HG03108 (cell line): Measurements from ENCODE around the gene C12orf57.
A peak's percentile ranks its signal among the peaks of the same experiment; 100 is the strongest.

Experiments
- ATAC-seq: cut with Tn5 transposase; IDR thresholded peaks from one replicate; pipeline ENCODE4 v1.9.1; 2021; ENCODE audit warnings: moderate library complexity; ENCODE audit not compliant: unreplicated experiment

The C12orf57 gene

DNA sequence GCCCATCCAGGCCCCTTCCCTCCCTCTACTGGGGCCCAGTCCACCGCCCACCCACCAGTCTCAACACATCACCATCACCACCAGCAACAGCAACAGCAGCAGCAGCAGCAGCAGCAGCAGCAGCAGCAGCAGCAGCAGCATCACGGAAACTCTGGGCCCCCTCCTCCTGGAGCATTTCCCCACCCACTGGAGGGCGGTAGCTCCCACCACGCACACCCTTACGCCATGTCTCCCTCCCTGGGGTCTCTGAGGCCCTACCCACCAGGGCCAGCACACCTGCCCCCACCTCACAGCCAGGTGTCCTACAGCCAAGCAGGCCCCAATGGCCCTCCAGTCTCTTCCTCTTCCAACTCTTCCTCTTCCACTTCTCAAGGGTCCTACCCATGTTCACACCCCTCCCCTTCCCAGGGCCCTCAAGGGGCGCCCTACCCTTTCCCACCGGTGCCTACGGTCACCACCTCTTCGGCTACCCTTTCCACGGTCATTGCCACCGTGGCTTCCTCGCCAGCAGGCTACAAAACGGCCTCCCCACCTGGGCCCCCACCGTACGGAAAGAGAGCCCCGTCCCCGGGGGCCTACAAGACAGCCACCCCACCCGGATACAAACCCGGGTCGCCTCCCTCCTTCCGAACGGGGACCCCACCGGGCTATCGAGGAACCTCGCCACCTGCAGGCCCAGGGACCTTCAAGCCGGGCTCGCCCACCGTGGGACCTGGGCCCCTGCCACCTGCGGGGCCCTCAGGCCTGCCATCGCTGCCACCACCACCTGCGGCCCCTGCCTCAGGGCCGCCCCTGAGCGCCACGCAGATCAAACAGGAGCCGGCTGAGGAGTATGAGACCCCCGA lies 7.0 kb upstream of the C12orf57 start:
- peak; percentile 7 for ATAC-seq

DNA sequence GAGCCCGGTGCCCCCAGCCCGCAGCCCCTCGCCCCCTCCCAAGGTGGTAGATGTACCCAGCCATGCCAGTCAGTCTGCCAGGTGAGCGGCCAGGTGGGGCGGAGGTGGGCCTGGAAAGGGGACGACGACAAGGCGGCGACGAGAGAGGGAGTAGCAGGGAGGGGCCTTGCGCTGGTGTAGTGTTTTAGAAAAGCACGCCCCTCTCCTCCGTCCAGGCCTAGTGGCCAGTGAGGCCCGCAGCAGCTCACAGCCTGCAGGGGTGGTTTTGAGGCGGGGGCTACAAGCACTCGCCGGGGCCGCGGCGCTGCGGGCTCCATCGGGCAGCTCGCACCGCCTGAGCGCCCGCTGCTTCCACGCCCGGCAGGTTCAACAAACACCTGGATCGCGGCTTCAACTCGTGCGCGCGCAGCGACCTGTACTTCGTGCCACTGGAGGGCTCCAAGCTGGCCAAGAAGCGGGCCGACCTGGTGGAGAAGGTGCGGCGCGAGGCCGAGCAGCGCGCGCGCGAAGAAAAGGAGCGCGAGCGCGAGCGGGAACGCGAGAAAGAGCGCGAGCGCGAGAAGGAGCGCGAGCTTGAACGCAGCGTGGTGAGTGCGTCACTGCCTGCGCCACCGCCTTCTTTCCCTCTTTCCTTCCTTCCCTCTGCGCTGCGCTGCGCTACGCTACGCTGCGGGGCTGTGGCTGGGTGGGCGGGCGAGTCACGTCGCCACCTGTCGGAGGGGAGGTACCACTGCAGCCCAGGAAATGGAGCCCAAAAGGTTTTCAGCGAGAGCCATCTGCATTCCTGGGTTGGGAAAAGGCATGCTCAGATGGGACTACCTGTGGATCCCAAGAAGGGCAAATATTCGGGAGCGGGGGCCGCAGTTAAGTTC lies 6.1 kb upstream of the C12orf57 start:
- ATAC-seq, result peak; percentile 90

DNA sequence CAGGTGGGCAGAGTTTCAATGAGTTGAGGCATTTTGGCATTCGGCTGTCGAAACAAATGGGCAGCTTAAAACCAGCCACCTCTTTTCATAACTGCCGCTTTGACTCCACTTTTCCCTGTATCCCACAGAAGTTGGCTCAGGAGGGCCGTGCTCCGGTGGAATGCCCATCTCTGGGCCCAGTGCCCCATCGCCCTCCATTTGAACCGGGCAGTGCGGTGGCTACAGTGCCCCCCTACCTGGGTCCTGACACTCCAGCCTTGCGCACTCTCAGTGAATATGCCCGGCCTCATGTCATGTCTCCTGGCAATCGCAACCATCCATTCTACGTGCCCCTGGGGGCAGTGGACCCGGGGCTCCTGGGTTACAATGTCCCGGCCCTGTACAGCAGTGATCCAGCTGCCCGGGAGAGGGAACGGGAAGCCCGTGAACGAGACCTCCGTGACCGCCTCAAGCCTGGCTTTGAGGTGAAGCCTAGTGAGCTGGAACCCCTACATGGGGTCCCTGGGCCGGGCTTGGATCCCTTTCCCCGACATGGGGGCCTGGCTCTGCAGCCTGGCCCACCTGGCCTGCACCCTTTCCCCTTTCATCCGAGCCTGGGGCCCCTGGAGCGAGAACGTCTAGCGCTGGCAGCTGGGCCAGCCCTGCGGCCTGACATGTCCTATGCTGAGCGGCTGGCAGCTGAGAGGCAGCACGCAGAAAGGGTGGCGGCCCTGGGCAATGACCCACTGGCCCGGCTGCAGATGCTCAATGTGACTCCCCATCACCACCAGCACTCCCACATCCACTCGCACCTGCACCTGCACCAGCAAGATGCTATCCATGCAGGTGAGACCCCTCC lies 5.2 kb upstream of the C12orf57 start:
- no peak for ATAC-seq

DNA sequence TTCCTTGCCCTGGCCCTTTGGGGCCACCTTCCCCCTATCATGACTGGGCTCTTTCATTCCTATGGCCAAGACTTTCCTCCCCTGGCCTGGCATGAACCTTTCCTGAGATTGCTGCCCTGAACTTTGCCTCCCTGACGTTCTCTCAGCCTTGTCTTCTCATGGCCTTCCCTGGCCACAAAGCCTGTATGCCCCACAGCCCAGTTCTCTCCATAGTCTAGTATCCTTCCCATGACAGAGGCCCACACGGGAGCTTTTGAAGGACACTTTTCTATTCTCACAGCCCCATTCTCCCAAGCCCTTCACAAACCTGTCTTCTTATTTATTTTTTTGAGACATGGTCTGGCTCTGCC lies 4.7 kb upstream of the C12orf57 start:
- no peak for ATAC-seq

DNA sequence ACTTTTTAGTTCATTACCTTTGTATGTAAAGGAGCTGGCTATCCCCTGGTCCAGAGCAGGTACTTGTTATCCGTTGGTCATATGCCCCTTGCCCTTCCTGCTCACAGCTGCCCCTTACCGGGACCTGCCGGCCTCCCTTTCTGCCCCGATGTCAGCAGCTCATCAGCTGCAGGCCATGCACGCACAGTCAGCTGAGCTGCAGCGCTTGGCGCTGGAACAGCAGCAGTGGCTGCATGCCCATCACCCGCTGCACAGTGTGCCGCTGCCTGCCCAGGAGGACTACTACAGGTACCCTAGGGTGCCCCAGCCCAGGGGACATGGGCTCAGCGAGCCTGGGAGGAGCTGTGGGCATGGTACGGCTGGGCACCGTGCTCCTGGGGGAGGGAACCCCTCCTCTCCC lies 2.6 kb upstream of the C12orf57 start:
- ATAC-seq, result no peak

DNA sequence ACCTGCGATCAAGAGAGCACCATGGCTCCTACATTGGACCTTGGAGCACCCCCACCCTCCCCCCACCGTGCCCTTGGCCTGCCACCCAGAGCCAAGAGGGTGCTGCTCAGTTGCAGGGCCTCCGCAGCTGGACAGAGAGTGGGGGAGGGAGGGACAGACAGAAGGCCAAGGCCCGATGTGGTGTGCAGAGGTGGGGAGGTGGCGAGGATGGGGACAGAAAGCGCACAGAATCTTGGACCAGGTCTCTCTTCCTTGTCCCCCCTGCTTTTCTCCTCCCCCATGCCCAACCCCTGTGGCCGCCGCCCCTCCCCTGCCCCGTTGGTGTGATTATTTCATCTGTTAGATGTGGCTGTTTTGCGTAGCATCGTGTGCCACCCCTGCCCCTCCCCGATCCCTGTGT lies 2.0 kb upstream of the C12orf57 start:
- no peak for ATAC-seq

DNA sequence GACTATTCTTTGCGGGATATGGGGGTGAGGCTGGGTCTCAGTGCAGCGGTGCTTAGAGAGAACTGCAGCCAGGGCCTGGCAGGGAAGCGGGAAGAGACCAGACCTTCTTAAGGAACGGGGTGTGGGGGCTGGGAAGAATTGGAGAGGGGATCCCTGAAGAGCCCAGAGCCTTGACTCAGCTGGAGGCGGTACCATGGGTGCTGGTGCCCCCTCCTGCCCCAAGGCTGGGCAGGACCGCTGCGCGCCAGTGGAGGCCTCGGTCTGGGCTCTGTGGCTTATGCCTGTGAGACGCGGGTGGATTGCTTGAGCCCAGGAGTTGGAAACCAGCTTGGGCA lies 1.5 kb upstream of the C12orf57 start:
- ATAC-seq, result no peak

DNA sequence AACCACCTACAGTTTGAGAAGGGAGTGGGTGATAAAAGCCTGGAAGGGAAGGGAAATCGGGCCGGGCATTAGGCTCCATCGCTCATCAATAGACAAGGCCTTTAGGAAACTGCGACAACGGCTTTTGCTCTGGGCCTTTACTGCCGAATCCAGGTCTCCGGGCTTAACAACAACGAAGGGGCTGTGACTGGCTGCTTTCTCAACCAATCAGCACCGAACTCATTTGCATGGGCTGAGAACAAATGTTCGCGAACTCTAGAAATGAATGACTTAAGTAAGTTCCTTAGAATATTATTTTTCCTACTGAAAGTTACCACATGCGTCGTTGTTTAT lies 467 bp upstream of the C12orf57 start:
- peak; percentile 23 for ATAC-seq

DNA sequence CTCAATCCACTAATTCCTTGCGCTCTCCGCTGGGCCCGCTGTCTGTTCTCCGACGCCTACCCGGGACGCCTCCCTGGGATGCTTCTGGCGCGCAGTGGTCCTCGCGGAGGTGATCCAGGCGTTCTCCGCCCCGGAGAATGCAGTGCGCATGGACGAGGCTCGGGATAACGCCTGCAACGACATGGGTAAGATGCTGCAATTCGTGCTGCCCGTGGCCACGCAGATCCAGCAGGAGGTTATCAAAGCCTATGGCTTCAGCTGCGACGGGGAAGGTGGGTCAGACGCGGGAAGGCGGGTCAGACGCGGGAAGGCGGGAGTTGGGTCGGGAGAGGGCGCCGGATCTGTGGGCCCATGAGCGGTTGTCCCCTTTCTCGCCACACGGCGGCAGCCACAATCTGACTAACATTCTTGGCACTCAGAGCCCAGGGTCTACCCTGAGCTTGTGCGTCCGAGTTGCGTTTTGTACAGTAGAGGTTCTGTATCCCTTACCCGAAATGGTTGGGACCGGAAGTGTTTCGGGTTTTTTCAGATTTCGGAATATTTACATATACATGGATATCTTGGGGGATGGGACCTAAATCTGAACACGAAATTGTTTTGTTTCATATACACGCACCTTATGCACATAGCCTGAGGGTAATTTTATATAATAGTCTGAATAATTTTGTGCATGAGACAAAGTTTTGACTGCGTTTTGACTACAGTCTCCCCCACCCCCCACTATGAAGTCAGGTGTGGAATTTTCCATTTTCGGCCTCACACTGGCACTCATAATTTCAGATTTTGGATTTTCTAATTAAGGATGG lies 762 bp downstream of the C12orf57 start:
- ATAC-seq, result no peak

DNA sequence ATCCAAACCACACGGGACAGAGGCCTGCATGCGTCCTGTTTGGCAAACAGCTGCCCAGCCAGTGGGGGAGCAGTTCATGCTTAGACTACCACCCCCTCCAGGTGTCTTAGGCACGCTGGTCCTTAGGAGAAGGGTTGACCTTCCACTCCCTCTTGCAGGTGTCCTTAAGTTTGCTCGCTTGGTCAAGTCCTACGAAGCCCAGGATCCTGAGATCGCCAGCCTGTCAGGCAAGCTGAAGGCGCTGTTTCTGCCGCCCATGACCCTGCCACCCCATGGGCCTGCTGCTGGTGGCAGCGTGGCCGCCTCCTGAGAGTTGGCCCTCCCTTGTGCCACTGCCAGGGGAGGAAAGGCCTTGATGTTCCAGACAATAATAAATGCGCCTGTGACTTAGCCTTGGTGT lies 1.8 kb downstream of the C12orf57 start:
- no peak for ATAC-seq

DNA sequence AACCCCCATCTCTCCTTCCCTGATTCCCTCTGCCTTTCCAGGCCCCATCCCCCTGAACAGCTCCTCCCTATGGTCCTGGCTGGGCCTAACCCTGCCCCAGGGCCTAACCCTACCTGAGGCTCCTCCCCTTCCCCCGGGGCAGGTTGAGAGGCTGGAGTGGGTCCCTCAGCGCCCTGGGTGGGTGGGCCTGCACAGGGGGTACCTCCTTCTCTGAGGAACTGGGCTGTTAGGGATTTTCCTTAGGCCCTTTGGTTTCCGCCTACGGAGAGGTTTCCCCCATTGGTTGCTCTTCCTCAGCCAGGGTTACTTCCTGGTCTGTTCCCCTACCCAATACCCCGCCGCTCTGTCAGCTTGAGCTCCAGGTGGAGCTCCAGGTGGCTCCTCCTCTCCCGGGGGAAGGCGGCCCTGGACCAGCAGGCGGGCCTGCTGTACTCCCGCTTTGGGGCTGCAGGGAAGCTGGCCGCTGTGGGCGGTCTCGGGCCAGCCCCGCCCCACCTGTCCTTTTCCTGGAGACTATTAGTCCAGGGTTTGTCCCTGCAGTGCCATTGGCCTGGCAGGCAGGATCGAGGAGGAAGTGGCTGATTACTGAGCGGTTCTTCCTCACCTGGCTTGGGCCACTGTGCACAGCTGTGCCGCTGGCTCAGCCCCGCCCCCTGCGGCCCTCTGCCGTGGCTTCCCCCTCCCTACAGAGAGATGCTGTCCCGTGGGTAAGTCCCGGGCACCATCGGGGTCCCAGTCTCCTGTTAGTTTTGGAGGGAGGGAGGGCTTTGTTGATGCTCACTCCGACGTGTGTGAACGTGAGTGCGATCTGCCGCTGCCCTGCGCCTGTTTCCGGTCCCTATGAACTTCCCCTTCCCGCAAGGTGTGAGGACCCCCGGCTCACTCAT lies 2.5 kb downstream of the C12orf57 start:
- peak; percentile 30 for ATAC-seq

DNA sequence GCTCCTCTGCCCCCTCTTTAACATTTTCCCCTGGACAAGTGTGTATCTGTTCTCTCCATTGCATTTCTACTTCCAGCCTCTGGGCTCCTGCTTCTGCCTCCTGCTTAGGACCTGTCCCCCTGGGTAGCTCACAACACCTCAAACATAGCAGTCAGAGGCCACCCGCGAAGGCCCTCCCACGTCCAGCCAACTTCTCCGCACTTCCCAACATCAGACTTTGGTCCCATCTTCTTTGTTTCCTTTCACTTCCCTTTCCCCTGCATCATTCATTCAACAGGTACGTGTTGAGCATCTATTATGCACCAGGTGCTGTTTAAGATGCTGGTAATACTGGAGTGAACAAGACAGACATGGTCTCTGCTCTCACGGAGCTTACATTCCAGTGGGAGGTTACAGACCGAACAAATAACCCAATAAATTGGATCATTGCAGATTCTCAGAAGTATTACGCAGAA lies 3.1 kb downstream of the C12orf57 start:
- ATAC-seq, result no peak

DNA sequence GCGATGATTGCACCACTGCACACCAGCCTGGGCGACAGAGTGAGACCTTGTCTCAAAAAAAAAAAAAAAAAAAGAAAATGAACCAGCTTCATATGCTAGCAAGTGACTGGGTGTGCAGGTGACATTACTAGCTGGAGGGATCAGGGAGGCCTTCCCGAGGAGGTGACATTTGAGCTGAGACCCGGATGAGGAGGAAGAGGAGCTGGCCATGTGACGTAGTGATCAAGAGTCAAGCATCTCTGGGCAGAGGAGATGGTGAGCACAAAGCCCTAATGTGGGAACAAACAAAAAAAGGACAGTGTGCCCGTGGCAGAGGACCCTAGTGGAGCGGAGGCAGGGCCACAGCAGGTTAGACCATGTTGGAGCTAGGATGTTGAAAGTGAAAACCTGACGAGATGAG lies 3.8 kb downstream of the C12orf57 start:
- no peak for ATAC-seq

DNA sequence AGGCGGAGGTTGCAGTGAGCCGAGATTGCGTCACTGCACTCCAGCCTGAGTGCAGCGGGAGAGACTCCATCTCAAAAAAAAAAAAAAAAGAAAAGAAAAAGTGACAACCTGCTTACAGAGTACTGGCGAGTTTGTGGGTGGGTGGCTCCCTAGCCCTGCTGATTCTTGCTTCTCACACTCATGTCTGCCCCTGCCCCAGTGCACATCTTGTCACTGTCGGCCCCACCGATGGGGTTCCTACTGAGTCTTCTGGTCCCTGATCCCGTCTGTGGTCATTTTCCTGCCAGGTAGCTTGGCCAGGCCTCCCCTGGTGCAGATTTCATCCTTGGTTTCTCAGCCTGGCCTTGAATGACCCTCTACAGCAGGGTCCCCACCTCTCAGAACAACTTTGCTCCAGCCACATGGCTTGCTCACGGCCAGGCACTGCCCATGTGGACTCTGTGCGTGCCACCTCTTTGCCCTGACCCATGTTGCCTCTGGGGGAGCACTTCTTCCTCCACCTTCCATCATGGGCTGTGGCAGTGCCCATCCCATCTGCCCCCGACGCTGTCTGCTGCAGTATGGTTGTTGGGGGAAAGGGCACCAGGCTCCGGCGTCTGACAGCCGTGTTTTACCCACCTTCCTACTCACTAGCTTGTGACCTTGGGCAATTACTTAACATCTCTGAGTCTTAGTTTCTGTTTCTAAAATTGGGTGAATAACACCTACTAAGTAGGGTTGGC lies 5.2 kb downstream of the C12orf57 start:
- ATAC-seq, result no peak

DNA sequence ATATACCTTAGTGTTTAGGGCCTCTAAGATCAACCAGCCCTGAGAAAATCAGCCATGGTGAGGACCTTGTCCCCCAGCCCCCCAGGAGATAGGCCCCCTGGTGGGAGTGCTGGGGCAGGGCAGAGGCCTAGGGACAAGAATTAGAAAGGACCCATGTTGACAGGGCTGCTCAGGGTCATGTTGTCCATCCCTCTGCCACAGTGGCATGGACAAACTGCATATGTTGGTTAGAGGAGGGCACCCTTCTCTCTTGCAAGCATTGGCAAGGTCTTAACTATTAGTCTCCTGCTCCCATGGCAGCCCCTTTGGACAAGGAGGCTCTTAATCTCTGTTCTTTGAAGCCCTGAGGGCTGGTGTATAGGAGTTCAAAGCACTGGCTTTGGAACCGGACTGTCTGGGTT lies 6.6 kb downstream of the C12orf57 start:
- no peak for ATAC-seq

DNA sequence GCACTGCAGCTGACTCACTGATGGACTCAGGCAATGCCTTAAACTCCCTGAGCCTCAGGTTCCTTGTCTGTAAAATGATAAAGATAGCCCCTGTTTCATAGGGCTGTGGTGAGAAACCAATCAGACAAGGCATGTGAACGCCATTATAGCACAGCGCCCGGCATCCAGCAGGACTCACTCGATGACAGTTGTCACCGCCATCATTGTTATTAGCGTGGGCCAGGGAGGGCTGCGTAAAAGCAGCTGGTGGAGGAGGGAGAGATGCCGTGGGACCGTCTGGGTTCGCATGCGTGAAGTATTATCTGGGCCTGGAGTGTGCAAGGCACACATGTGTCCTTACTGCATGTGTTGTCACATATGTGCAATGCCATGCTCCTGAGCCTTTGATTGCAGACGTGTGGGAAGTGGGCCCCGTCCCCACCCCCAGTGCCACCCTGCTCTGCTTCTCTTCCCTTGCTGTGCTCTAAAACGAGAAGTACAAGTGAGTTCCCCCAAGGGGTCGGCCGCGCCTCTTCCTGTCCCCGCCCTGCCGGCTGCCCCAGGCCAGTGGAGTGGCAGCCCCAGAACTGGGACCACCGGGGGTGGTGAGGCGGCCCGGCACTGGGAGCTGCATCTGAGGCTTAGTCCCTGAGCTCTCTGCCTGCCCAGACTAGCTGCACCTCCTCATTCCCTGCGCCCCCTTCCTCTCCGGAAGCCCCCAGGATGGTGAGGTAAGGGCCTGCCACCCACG lies 7.2 kb downstream of the C12orf57 start, which contains the start of gene PTPN6:
Gene PTPN6 (plus strand): TSS at position 546 of the 730 bp plus-strand sequence. CDS start 157 bp downstream, at position 703.
- peak; percentile 24 for ATAC-seq

DNA sequence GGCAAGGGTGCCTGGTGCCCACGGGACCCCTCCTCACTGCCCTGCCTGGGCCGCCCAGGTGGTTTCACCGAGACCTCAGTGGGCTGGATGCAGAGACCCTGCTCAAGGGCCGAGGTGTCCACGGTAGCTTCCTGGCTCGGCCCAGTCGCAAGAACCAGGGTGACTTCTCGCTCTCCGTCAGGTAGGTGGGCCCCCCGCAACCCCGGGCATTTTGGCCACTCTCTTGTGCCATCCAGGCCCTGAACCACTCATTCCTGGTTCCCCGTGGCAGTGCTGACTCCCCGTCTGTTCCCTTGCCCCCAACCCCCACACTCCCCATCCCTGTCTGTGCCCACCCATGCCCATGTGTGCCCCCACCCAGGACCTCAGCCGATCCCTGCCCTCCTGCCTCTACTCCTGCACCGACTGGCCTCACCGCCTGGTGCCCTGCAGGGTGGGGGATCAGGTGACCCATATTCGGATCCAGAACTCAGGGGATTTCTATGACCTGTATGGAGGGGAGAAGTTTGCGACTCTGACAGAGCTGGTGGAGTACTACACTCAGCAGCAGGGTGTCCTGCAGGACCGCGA lies 7.8 kb downstream of the C12orf57 start:
- no peak for ATAC-seq
